Right ventricle myocardium inferior (tissue), 1 donor: ENCODE results near the gene PAQR6. TPM values are rescaled to one million over a fixed set of nuclear protein-coding genes. Genes with fewer than 3 reads are reported as not detected.
"Not testable (repeated sequence)": the region's sequence is repeated elsewhere in the genome, so short reads cannot be mapped to it uniquely, and the experiment has no call there.

Source experiments
- ATAC-seq: fragments of 200-7000 bp; cut with Tn5 transposase; one replicate; pipeline ENCODE4 v1.9.1; 2020; ENCODE audit warnings: mild to moderate bottlenecking, moderate library complexity
- DNase-seq: peaks from one replicate; pipeline ENCODE4 v3.0.0; 2021; ENCODE audit errors: missing footprints
- intact Hi-C: fragments of 100-400 bp; cut with DNase I; formaldehyde crosslinking; loops from one replicate; pipeline ENCODE4 v1.11.0; 2022
- total RNA-seq: library from RNA; stranded (reverse); fragmentation: NEBNext Ultra II Directional; extraction: Animal tissue kit (Norgen Biotek cat#: 25700); gene quantifications from one replicate; pipeline ENCODE4 v1.2.1, GENCODE V29; 2021
- donor health status: DM: no; HTN: yes; CAD: no; lungs with severe emphysema.

The PAQR6 gene
- total RNA-seq, 1 donor from 2014 or later: 0.54 TPM

- intact Hi-C loops: no loop called here
- ATAC-seq: no peak
- DNase-seq: no peak
Observed at GRCh38 chr1:156242738-156243137, 5.1 kb downstream of the PAQR6 start.

DNA sequence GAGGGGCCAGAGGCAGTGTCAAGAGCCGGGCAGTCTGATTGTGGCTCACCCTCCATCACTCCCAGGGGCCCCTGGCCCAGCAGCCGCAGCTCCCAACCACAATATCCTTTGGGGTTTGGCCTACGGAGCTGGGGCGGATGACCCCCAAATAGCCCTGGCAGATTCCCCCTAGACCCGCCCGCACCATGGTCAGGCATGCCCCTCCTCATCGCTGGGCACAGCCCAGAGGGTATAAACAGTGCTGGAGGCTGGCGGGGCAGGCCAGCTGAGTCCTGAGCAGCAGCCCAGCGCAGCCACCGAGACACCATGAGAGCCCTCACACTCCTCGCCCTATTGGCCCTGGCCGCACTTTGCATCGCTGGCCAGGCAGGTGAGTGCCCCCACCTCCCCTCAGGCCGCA, 5.9 kb downstream of the PAQR6 start, which contains the start of gene BGLAP:
TSS of gene BGLAP (plus strand) at position 259 of the 400 bp plus-strand sequence. CDS start at position 307, 48 bp downstream.
- intact Hi-C loops: no loop called here
- ATAC-seq (no peak), DNase-seq (no peak)

DNA sequence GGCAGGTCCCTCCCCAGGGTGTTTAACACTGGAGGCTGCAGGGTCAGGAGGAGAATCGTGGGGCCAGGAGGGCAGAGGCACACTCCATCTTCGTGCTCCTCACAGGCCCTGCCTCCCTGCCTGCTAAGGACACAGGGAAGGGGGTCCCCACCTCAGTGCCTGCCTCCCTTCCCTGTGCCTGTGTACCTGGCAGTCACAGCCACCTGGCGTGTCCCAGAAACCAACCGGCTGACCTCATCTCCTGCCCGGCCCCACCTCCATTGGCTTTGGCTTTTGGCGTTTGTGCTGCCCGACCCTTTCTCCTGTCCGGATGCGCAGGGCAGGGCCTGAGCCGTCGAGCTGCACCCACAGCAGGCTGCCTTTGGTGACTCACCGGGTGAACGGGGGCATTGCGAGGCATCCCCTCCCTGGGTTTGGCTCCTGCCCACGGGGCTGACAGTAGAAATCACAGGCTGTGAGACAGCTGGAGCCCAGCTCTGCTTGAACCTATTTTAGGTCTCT, 6.5 kb downstream of the PAQR6 start:
- intact Hi-C loops: no loop called here
- ATAC-seq (no peak), DNase-seq (no peak)

- intact Hi-C loops: loop anchor here (5.0 kb wide), 1 partner anchor 39 kb away; no protein-coding TSS in a partner anchor
- no peak for DNase-seq
- ATAC-seq: no peak
Observed at GRCh38 chr1:156238248-156238647, 9.6 kb downstream of the PAQR6 start.

- ATAC-seq (no peak), DNase-seq (no peak)
- intact Hi-C loops: loop anchor here (5.0 kb wide), 1 partner anchor 41 kb away; no protein-coding TSS in a partner anchor
Observed at GRCh38 chr1:156236164-156236563, 11.7 kb downstream of the PAQR6 start.

GRCh38 chr1:156233426-156234127, 14.3 kb downstream of the PAQR6 start:
- ATAC-seq (no peak), DNase-seq (no peak)
- intact Hi-C loops: loop anchor here (2.0 kb wide), 1 partner anchor 27 kb away; no protein-coding TSS in a partner anchor

DNA sequence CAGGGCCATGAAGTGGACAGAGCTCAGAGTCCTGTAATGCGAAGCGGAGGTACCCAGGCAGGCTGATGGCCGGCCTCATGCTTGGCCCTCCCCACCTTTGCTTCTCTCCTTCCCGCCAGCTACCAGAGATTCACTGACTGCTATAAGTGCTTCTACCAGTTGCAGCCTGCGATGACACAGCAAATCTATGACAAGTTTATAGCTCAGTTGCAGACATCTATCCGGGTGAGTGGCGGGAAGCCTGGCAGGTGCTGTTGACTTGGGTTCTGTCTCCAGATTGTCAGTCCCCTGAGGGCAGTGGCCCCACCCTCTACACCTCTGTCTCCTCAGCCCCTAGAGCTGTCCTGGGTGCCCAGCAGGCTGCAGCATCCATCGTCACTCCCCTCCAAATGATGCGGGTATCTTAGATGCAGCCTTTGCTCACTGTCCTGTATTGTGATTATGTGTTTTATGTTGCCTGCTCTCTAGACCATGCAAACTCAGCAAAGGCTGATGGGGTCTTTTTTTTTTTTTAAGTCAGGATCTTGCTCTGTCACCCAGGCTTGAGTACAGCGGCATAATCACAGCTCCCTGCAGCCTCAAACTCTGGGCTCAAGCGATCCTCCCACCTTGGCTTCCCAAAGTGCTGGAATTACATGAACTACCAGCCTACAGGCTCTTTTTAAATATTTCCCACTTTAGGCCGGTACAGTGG, 15.5 kb downstream of the PAQR6 start:
- intact Hi-C loops: no loop called here
- no peak for ATAC-seq
- no peak for DNase-seq

GRCh38 chr1:156230473-156230837, 17.4 kb downstream of the PAQR6 start:
- DNase-seq (no peak), ATAC-seq (no peak)
- intact Hi-C loops: no loop called here

DNA sequence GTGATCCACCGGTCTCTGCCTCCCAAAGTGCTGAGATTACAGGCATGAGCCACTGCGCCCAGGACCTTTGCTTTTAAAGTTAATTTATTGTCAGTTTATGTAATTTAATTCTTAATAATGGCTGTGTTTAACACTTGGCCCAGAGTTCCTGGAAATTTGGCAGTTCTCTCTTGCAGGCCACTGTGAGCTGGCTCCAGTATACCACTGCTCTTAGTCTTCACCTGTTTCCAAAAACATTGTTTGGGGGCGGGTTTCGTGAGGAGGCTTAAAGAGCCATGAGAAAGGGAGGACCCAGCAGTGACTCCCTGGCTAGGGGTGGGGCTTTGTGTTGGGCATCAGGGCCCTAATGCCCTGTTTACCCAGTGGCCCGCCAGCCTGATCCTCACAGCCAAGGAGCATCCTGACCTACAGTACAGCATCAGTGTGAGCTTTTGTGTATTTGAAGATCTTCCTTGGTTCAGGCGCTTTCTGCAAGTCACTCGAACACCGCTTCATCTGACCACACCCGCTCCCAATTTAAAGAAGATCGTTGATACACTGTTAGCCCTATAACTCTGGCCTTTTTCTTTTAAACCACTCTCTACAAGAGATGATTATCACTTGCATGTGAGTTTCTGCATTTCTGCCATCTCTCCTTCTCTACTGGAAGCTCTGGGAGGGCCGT, 17.9 kb downstream of the PAQR6 start:
- no peak for DNase-seq
- intact Hi-C loops: no loop called here
- ATAC-seq: no peak

GRCh38 chr1:156228501-156228900, 19.4 kb downstream of the PAQR6 start:
- intact Hi-C loops: no loop called here
- ATAC-seq (no peak), DNase-seq (no peak)

GRCh38 chr1:156226782-156227181, 21.1 kb downstream of the PAQR6 start:
- ATAC-seq (no peak), DNase-seq (no peak)
- intact Hi-C loops: no loop called here

GRCh38 chr1:156226116-156226538, 21.7 kb downstream of the PAQR6 start:
- intact Hi-C loops: no loop called here
- ATAC-seq: no peak
- DNase-seq: no peak

DNA sequence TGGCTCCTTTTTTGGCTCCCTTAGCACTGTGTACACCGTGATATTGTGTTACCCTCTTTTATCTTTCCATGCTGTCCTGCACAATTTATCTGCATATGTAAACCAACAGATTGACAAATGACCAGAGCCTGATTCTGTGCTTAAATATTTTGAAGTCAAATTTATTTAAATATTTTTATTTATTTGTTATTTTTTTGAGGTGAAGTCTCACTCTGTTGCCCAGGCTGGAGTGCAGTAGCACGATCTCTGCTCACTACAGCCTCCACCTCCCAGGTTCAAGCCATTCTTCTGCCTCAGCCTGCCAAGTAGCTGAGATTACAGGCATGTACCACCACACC, 22.2 kb downstream of the PAQR6 start:
- no peak for DNase-seq
- ATAC-seq: no peak
- intact Hi-C loops: loop anchor here (1.0 kb wide), 2 partner anchors 79 to 135 kb away; no protein-coding TSS in a partner anchor

DNA sequence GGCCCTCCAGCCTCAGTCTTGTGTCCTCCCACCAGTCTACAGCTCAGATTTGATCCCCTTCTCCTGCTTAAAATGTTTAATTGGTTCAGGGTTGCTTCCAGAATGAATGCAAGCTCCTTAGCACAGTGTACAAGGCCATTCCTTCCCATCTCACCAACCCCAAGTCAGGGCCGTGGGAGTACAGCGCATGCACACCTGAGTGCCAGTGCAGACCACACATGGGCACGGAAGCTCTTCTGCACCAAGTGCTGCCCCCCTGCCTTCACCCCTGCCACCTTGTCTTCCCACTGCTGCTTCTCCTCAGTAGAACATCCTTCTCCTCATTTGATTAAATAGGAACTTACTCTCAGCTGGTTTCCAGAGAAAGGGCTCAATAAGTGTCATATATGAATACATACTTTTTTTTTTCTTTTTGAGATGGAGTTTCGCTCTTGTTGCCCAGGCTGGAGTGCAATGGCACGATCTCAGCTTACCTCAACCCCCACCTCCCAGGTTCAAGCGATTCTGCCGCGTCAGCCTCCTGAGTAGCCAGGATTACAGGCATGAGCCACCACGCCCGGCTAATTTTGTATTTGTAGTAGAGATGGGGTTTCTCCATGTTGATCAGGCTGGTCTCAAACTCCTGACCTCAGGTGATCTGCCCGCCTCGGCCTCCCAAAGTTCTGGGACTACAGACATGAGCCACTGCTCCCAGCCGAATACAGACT, 25.7 kb downstream of the PAQR6 start:
- intact Hi-C loops: no loop called here
- DNase-seq (no peak), ATAC-seq (no peak)

DNA sequence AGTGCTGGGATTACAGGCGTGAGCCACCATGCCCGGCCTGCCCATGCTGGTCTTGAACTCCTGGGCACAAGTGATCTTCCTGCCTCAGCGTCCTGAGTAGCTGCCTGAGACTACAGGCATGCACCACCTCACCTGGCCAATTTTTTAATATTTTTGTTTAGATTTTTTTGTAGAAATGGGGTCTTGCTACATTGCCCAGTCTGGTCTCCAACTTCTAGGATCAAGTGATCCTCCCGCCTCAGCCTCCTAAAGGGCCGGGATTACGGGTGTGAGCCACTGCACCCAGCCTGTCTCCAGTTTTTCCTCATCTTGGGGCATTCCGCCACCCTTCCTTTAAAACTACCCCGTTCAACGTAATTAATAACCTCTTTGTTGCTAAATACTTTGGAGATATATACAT, 27.6 kb downstream of the PAQR6 start:
- intact Hi-C loops: no loop called here

GRCh38 chr1:156217871-156218270, 30.0 kb downstream of the PAQR6 start:
- no peak for ATAC-seq
- no peak for DNase-seq
- intact Hi-C loops: no loop called here

More for the DNA sequence above, 27.6 kb downstream of the PAQR6 start:
- ATAC-seq: no peak
- DNase-seq: no peak

GRCh38 chr1:156216361-156217086, 31.3 kb downstream of the PAQR6 start:
- intact Hi-C loops, DNase-seq: not testable (repeated sequence)

GRCh38 chr1:156214024-156214748, 33.7 kb downstream of the PAQR6 start:
- intact Hi-C loops: loop anchor here (5.0 kb wide), 1 partner anchor 52 kb away; no protein-coding TSS in a partner anchor
- ATAC-seq (no peak), DNase-seq (no peak)

More at GRCh38 chr1:156216361-156217086, 31.3 kb downstream of the PAQR6 start:
- ATAC-seq: not testable (repeated sequence)
